BJ (cell line): ENCODE measurements around the gene STRIP1. TPM values are rescaled to one million over a fixed set of nuclear protein-coding genes. Genes with fewer than 3 reads are reported as not detected.

Source experiments
- CTCF ChIA-PET: fragments of 350-600 bp; formaldehyde crosslinking; extraction: SDS; loops from one replicate; lab custom pipeline; 2021; ENCODE audit warnings: antibody characterized with exemption, inconsistent platforms; lab: Yijun Ruan, JAX
- POLR2A ChIA-PET: fragments of 300-600 bp; sonication (Branson Sonifier 250); formaldehyde crosslinking; extraction: SDS; loops from one replicate; lab custom pipeline; 2021; ENCODE audit warnings: antibody characterized with exemption; lab: Charles Lee
- DNase-seq: peaks from one replicate; pipeline ENCODE4 v3.0.0-alpha.2; 2011; ENCODE audit warnings: low read depth
- H3K27me3 ChIP-seq: 2 replicates; pipeline ENCODE4 v1.6.0; 2011; ENCODE audit warnings: low read length; ENCODE audit not compliant: control insufficient read depth, insufficient read depth
- H3K36me3 ChIP-seq: 2 replicates; pipeline ENCODE4 v1.5.1; 2011; ENCODE audit warnings: low read length; ENCODE audit not compliant: control insufficient read depth, insufficient read depth
- H3K4me3 ChIP-seq: 2 replicates; pipeline ENCODE4 v1.5.1; 2011; ENCODE audit warnings: low read depth, mild to moderate bottlenecking, control low read depth, low read length
- CTCF ChIP-seq: IDR thresholded peaks from 2 replicates; pipeline ENCODE4 v1.5.1; 2011; ENCODE audit warnings: low read depth, mild to moderate bottlenecking, control low read depth, inconsistent platforms, low read length, moderate library complexity; ENCODE audit not compliant: insufficient read depth
- polyA plus RNA-seq: library from polyadenylated mRNA; depleted of rRNA; stranded (reverse); fragments of >200 nt; gene quantifications from 2 replicates; pipeline ENCODE4 v1.2.3, GENCODE V29; 2011

Gene STRIP1
- polyA plus RNA-seq, 1 experiment: 46.2 TPM

- Histone ChIP-seq H3K36me3 (peaks cover 15% of the 10 kb centered on the region), H3K4me3 (no peak overlapping the region), H3K27me3 (no peaks in the 10 kb centered on the region)
- no peak for TF ChIP-seq CTCF
- POLR2A ChIA-PET: no interaction called here
- no peak for DNase-seq
- CTCF ChIA-PET: interaction anchor here (0.6 to 12.0 kb wide), 11 partner anchors 11 to 435 kb away, joined by 3 to 345 read pairs (median 25); partner anchors contain the start of gene RBM15
These were observed 21.3 kb downstream of the STRIP1 start for GRCh38 chr1:110055493-110056284.

GRCh38 chr1:110056285-110056683 lies 21.9 kb downstream of the STRIP1 start:
- no peak overlapping the region for H3K4me3 ChIP-seq
- H3K36me3 ChIP-seq: peaks cover 15% of the 10 kb centered on the region
- POLR2A ChIA-PET: no interaction called here
- CTCF ChIA-PET: interaction anchor here (1.0 to 12.0 kb wide), 9 partner anchors 11 to 146 kb away, joined by 3 to 345 read pairs (median 4); no protein-coding TSS in a partner anchor
- no peak for DNase-seq
- TF ChIP-seq CTCF: no peak
- H3K27me3 ChIP-seq: no peaks in the 10 kb centered on the region

GRCh38 chr1:110056776-110057175 lies 22.4 kb downstream of the STRIP1 start:
- CTCF ChIA-PET: interaction anchor here (1.0 to 12.0 kb wide), 5 partner anchors 24 to 146 kb away, joined by 3 to 345 read pairs (median 4); no protein-coding TSS in a partner anchor
- H3K27me3 ChIP-seq: no peaks in the 10 kb centered on the region
- H3K36me3 ChIP-seq: peaks cover 12% of the 10 kb centered on the region
- no peak overlapping the region for H3K4me3 ChIP-seq
- POLR2A ChIA-PET: no interaction called here
- no peak for TF ChIP-seq CTCF
- DNase-seq: peak; percentile 63

- ChIA-PET POLR2A (interaction anchor here (0.6 kb wide), 1 partner anchor 22 kb away, joined by 3 read pairs; no protein-coding TSS in a partner anchor), CTCF (interaction anchor here (0.8 to 12.0 kb wide), 7 partner anchors 13 to 281 kb away, joined by 3 to 345 read pairs (median 4); partner anchors contain the start of genes ALX3 and RBM15)
- DNase-seq: peak; percentile 30
- Histone ChIP-seq H3K27me3 (no peaks in the 10 kb centered on the region), H3K4me3 (no peak overlapping the region), H3K36me3 (peaks cover 8% of the 10 kb centered on the region)
- TF ChIP-seq CTCF: no peak
These were observed 23.6 kb downstream of the STRIP1 start for GRCh38 chr1:110057963-110058518.

GRCh38 chr1:110058591-110058990 lies 24.2 kb downstream of the STRIP1 start:
- DNase-seq: no peak
- no peak overlapping the region for H3K4me3 ChIP-seq
- peaks cover 5% of the 10 kb centered on the region for H3K36me3 ChIP-seq
- TF ChIP-seq CTCF: no peak
- H3K27me3 ChIP-seq: no peaks in the 10 kb centered on the region
- POLR2A ChIA-PET: interaction anchor here (0.6 kb wide), 1 partner anchor 22 kb away, joined by 3 read pairs; no protein-coding TSS in a partner anchor
- CTCF ChIA-PET: interaction anchor here (1.0 to 12.0 kb wide), 4 partner anchors 30 to 280 kb away, joined by 3 to 345 read pairs (median 4); partner anchors contain the start of gene RBM15
